NCI-H2196 treated with DMSO at 0.1 percent for 48 hours (cell line): ENCODE measurements around the gene KLF6.
A peak's percentile ranks its signal among the peaks of the same experiment; 100 is the strongest.

Source experiments
- DNase-seq: peaks from one replicate; lab custom pipeline; 2025; ENCODE audit not compliant: unreplicated experiment; lab: John Stamatoyannopoulos, UW

The KLF6 gene

DNA sequence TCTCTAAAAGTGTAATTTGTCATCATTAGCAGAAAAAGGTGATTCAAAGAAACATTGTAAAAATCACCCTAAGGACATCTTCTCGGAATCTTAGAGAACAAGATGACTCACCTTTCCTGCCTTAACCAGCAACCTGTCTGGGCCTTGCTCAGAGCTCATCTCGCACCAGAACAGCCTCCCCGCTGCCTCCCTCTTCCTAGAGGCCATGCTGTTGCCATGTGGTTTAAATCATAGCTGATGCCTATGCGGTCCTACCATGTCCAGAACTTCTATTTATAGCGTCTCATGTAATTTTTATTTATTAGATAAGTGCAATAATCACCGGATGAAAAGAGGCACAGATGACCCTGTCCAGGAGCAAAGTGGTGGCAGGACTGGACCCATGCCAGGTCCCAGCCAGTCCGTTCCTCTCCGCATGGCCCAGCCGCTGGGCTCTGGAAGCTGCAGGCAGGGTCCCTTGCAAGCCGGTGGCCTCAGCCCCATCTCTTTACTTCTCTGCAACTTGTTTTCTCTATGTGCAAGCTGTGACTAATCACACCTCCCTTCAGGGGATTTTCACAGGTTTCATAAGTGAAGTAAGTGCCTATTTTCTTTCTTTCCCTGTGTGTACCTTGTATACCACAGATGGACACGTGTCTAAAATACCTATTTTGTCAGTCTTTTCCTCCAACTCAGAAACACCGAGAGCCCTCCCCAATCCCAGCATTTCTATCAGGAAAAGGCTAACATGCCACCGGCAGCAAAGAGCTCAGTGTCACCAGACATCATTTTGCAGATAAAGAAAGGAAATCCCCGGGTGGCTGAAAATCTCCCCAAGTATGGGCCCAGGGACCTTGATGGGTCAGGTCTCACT lies 27.1 kb downstream of the KLF6 start:
- no peak for DNase-seq

DNA sequence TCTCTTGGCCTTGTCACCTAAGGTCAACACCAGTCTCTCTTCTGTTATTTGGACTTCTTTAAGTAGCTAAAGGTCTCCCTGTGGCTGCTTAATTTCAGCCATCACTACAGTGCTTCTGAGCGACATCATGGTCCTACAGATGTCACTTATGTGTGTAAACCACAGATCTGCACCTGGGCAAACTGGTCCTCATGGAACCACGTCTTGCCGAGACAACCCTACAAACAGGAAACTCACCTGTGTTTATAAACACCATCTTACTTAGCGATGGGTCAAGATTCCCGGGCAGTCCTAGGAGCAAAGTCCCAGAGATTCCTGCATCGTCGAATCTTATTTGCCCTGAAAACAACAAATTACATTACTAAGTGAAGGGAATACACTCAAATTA lies 27.8 kb downstream of the KLF6 start:
- no peak for DNase-seq

GRCh38 chr10:3756360-3756740 lies 28.7 kb downstream of the KLF6 start:
- DNase-seq, result no peak

DNA sequence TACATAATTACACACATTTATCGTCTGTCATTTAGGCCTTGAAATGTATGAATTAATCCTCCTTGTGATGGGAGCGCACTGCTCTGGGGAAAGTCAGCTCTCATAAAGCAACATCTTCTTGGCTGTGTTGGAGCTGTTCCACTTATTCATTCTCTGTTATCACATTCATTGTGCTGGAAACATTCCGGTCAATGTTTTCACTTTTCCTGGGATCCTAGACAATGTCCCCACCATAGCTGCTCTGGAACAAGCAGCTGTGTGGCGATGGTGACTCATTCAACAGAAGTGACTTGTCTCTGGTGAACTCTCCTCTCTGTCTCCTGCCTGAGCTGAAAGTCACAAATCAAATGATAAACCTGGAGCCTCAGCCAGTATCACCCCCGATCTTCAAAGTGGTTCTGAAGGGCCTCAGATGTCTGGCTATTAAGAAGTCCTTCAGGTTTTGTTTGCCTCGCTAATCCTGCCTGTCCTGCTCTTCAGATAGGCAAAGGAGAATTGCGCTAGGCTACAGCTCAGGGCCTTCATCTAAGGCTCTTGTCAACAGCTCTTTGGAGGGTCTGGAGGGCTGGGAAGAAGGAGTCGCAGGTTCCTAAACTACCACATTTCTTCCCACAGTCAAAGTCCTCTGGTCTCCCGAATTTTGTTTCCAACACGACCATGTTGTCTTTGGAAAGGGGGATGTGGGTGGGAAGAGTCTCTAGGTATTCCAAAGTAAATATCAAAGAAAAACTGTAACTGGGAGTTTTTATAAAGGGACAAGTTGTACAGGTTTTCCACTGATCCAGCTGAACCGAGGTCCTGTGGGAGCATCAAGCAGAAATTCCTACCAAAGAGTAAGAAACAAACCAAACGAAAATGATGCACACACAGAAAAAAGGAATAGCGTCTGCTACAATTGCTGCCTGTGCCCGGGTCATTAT lies 29.3 kb downstream of the KLF6 start:
- DNase-seq, result no peak

DNA sequence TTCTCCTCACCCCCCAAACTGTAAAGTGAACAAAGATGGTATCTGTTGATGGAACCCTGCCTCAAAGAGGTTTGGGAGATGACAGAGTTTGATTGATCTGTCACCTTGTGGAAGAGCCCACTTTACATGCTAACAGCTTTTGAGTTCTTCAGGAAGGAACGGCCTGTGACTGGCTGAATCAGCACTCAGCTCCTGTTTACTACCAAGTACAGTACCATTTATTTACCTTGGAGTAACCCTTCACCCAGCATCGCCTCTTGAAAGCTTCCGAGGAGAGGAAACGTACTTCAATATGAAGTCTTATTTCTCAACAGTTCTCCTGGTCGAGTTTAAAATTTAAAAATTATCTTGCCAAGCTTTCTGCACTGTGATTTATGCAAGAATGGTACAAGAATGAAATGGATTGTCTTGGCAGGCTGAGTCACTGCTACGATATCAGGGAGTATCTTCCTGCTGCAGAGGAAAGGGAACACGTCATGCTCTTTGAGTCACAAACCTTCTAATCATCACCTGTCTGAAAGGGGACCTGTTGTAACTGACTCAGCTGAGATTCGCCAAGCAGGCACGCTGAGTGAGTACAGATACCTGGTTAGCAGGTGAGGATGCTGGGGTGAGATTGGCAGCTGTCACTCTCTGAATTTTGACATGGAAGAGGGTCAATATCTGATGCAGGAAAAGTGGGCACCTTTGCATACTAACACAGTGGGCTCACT lies 30.1 kb downstream of the KLF6 start:
- no peak for DNase-seq

- no peak for DNase-seq
Observed at GRCh38 chr10:3750854-3751253, 34.2 kb downstream of the KLF6 start.

DNA sequence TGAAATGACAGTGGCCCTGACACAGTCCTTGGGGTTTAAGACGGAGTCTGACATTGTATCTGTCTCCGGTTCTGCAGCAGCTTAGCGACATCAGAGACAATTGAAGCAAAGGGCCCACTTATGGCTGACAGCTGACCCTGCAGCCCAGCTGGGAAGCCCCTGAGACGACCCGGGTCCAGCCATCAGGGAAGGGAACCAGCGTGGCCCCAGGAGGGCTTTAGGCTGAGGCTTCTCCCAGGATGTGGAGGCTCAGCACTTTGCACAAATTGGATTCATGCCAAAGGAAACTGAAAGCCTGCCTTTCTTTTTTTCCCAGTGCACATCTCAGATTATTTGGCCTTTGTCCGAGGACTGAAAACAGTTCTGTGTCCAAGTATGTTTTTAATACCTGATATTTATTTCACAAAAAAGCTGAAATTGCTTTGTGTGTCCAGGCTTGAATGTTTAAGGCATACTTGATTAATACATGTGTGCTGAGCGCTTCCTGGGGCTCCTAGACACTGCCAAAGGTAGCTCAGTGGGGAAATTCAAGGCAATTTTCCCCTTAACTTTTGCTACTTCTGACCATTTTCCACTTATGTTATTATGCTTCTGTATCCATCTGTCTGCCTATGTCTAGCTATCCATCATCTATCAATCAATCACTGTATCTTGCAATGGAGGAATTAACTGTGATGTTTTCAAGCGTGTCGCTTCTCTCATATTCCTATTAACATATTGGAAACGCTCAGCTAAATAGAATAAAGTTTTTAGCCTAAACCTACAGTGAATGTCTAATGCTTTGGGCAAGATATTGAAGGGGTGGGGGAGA lies 34.8 kb downstream of the KLF6 start:
- no peak for DNase-seq

DNA sequence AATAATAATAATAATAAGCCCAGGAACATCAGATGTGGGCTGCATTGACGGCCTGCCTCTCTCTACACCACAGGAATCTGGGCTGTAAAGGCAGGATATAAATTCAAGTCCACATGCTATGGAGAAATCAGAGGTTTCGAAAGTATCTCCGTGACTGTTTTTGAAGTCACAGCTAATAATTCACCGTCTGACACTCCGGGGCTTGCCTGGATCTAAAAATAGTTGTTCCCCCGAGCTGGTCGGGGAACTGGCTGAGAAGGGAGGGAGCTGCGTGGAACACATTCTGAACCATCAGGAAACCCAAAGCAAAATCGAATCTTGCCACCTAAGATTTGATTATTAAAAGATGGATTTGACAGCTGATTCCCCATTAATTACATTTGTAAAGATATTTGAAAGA lies 35.4 kb downstream of the KLF6 start:
- DNase-seq, result no peak

- no peak for DNase-seq
Observed at GRCh38 chr10:3749011-3749410, 36.0 kb downstream of the KLF6 start.

DNA sequence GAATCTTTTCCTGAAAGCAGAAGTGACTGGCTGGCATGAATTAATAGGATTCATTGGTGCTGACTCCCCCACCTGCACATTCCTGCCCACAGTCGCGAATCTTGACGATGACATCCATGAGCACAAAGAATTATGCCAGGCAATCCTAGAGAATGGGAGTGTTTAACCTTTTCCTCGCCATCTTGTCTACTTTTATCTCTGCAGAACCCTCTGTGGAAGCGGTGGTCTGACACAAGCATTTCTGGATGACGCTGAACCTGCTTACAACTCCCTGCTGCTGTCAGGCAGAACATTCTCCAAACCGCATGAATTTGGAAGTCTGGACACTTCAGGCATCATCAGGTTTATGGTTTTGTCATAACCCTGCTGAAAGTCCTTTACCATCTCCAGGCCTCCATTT lies 36.5 kb downstream of the KLF6 start:
- no peak for DNase-seq

GRCh38 chr10:3747984-3748383 lies 37.0 kb downstream of the KLF6 start:
- DNase-seq, result no peak

- no peak for DNase-seq
Observed at GRCh38 chr10:3747248-3747960, 37.6 kb downstream of the KLF6 start.

GRCh38 chr10:3746634-3747033 lies 38.4 kb downstream of the KLF6 start:
- no peak for DNase-seq

- DNase-seq, result no peak
Observed at GRCh38 chr10:3745521-3745920, 39.5 kb downstream of the KLF6 start.

- DNase-seq, result no peak
Observed at GRCh38 chr10:3741688-3742461, 43.1 kb downstream of the KLF6 start.

DNA sequence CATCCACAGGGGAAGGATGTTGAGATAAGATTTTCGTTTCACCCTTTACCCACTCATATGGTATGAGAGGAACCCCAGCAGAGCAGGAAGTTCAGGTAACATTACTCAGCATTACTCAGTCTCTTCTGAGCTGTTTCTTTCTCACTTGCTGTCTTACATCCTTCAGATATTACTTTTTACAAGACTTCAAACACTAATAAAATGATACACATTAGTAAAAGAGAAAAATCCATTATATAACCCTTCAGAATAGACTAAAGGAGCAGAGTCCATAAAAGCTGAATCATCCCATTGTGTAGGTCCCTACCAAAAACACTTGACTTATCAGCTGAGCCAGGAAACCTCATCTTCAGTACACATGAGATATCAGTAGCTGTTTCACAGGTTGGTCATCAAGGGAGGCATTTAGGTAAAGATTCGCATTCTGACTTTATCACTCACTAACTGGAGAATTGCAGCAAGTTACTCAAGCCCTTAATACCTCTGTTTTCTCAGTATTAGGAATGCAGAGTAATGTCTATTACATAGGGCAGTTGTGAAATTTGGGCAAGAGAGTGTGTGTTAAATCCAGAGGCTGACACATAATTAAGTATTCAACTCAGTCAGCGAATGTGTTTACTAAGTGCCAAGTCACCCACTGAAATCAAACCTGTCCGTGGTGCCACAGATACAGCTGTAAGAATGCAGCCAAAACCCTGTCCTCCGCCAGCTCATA lies 44.7 kb downstream of the KLF6 start:
- DNase-seq, result peak; percentile 15

DNA sequence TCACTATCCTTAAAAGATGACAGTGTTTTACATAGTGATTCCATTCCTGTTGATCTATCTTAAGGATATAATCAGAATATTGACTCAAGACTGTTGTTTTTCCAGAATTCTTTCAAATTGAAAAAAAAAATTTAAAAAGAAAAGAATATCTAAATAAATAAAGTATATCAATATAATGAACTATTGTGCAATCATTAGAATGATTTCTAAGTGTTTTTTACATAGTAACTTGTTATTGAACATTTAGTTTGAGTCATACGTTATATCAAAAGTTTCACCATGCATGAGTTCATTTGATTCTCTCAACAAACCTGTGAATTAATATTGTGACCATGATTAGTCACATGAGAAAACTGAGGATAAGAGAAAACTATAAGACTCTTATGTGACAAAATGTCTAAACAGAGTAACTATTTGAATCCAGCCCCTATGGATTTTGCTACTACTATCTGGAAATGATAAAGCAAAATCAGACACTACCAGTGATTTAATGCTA lies 46.1 kb downstream of the KLF6 start:
- DNase-seq, result no peak

- no peak for DNase-seq
Observed at GRCh38 chr10:3737864-3738263, 47.1 kb downstream of the KLF6 start.
